CD1c-positive myeloid dendritic cell (primary cell): ENCODE measurements around the gene CLEC3B.
"Not testable (repeated sequence)": the region's sequence is repeated elsewhere in the genome, so short reads cannot be mapped to it uniquely, and the experiment has no call there.

Experiments
- DNase-seq: peaks from one replicate; pipeline ENCODE4 v3.0.0-alpha.2; 2016; ENCODE audit errors: extremely low spot score

The CLEC3B gene

DNA sequence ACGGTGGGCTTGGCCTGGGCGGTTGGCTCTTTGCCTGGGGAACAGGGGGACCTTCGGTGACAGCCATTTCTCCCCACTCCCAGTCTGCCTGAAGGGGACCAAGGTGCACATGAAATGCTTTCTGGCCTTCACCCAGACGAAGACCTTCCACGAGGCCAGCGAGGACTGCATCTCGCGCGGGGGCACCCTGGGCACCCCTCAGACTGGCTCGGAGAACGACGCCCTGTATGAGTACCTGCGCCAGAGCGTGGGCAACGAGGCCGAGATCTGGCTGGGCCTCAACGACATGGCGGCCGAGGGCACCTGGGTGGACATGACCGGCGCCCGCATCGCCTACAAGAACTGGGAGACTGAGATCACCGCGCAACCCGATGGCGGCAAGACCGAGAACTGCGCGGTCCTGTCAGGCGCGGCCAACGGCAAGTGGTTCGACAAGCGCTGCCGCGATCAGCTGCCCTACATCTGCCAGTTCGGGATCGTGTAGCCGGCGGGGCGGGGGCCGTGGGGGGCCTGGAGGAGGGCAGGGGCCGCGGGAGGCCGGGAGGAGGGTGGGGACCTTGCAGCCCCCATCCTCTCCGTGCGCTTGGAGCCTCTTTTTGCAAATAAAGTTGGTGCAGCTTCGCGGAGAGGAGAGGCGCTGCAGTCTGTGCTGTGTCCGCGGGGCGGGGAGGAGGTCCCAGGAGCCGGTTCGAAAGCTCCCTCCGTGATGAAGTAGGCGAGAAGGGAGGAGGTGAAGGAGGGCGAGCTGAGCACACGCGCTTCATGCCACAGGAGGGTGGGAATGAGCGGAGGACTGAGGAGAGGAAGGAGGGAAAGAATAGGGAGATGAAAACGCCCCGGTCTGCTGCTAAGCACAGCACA is 9.6 kb downstream of the CLEC3B start:
- DNase-seq = no peak

DNA sequence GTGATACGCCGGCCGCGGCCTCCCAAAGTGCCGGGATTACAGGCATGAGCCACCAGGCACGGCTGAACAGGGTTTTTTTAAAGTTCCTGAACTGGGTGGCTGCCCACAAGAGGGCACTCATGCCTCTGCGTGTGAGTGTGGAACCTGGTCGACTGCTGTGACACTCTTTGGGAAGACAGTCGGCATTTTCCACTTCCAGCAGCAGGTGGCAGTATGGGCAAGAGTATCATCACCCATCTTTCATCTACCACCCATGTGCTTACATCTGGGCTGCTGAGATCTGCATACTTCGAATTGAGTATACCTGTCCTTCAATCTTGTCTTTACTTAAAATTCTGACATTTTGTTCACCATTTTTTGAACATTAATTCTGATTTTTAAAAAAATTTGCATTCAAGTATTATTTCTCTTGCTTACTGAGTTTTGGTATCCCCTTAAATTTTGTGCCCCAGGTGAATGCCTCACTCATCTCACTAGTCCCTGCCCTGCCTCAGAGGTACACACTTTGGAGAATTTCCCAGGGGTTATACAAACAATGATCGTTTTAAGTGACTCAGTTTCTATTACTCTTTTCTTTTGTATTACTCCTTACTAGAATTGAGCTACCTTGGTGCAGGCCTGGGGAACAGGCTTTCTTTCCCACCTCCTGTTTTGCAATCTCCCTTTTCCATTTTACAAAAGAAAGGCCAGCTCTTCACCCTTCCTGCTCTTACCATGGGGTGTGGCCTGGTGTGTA is 11.8 kb downstream of the CLEC3B start:
- DNase-seq = peak; percentile 96

DNA sequence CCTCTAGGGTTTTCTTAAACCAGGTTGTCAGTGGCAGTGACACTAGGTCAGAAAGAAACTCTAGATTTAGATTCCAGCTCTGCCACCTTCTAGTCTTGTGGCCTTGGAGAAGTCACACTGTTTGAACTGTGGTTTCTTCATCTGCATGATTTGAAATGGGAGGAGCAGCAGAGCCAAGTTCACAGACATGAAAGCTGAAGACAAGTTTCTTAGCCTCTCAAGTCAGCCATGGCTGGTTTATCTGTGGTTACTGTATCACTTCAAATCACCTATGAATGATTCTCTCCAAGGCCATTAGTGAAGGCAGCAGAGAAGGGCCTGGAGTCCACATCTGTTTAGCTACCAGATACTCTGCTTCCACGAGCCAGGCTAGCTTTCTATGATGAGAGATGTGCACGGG is 15.6 kb downstream of the CLEC3B start:
- DNase-seq = peak; percentile 35

DNA sequence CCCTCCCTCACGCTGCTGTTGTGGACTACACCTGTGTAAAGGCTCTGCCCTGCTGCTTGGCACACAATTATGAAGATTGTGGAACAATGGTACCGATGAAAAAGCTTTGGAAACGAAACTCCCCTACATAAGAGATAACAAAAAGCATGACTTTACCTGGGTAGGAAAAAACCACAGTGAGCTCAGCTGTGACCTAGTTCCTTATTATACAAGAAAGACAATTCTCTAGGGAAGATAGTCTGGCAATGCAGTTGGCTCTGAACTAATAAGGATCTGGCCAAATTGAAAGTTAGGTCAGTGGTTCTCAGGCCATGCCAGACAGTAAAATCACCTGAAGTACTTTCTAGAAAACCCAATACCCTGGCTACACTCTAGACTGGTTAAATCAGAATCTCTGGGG is 16.1 kb downstream of the CLEC3B start:
- DNase-seq = peak; percentile 30

DNA sequence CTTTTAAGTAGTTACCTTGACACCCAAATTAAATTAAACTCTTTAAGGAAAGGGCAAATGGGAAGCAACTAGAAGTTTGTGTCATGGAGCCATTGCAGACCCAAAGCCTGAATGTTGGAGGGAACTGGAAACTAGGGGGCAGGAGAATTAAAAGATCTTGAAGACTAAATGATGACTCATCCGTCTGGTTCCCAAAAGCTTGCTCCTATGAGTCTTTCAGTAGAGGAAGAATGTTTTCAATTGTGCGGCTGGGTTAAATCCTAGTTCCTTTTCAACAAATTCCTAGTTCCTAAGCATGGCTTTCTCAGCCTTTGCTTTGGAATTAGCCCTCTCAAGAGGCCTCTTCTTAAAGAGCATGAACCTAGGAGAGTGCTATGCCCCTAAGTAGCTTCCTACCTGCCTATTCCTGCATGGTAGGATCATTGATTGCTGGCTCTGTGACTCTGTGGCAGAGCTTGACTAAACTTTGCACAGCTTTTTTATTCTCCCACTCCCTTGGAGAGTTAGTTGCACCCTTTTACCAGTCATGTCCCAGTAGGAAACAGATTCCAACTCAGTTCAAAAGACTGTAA is 17.7 kb downstream of the CLEC3B start:
- DNase-seq = peak; percentile 91

DNA sequence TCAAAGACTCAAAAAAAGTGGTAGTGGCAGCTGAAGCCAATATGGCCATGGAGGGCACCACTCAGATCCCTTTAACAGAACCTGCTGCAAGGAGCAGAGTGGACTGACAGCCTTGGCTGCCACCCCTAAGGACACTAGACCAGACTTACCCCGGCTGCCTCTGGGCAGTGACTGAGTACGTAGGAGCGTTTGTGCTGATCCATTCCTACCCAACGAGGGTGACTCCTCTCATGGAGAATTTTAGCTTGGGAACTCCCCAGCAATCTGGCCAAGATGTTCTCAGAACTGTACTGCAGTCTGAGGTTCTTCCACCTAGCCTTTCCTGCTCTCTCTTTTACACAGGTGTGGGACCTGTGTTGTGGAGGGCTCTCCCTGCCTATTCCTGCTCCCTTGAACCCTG is 22.1 kb downstream of the CLEC3B start:
- no peak for DNase-seq

DNA sequence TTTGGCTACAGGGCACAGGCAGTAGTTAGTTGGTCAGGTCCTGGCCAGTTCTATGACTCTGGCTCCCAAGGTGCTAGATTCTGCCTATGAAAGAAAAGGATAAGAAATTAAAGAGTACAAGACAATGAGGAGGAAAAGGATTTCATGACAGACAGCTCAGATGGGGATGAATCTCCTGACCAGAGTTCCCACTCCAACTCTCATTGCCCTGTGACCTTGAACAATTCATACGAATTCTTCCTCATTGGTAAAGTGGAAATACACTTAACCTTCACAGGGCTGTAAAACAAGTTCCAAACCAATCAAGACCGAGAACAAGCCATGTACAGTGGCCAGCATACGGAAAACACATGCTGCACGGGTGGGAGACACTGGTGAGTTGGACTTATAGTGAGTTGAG is 23.7 kb downstream of the CLEC3B start:
- no peak for DNase-seq

DNA sequence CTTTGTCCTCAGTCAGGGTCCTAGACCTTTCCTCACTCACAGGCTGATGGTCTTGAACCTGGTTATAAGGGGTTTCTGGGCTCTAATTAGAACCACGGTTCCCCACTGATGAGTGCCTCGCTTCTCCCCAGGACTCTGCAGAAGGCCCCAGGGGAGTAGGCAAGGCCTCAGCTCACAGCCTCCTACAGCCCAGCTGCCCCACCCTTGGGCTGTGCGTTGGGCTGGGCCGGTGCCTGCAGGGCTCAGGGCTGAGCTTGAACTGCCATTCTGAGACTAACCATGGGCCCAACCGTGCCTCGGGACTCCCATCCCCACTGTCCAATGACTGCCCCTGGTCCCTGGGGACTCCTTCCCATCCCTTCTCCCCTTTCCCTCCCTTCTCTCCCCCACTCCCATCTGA is 25.6 kb downstream of the CLEC3B start:
- no peak for DNase-seq

DNA sequence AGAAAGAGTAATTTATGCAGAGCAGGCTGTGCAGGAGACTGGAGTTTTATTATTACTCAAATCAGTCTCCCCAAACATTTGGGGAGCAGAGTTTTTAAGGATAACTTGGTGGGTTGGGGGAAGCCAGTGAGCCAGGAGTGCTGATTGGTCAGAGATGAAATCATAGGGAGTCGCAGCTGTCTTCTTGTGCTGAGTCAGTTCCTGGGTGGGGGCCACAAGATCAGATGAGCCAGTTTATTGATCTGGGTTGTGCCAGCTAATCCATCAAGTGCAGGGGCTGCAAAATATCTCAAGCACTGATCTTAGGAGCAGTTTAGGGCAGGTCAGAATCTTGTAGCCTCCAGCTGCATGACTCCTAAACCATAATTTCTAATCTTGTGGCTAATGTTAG is 27.7 kb downstream of the CLEC3B start:
- not testable (repeated sequence) for DNase-seq

DNA sequence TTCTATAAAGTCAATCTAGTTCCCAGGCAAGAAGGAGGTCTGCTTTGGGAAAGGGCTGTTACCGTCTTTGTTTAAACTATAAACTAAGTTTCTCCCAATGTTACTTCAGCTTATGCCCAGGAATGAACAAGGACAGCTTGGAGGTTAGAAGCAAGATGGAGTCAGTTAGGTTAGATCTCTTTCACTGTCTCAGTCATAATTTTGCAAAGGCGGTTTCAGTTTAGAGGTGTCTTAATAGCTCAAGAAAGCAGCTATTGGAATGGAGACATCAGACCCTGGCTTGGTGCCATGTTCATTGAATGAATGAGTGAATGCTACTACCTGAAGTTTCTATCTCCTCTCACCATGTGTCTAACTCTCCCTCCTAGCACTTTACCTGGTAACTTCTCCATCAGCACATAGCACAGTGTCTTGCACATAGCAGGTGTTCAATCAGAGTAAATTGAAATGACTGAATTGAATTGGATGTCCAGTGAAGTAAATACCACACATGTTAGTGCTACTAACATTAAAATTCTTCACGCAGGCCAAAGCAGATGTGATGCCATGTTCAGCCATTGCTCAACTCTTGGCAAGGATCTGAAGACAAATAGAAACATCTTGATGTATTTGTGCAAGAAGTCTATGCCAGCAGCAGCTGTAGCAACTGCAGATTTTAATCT is 28.2 kb downstream of the CLEC3B start:
- peak; percentile 35 for DNase-seq

DNA sequence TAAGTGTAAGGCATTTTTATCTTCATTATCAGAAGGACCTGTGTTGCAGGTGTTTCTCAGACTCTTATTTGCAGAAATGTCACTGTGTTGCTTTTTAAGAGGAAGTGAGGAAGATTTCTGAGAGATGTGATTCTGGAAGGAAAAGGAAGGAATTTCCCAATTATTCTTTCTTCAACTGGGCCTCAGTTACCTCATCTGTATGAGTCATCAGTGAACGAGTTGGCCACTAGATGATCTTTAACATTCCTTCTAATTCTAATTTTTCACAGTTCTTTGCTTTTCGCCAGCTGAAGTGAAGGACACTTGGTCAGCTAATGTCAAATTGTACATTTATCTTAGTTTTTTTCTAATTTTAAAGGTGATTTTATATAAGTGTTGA is 28.9 kb downstream of the CLEC3B start:
- peak; percentile 85 for DNase-seq

DNA sequence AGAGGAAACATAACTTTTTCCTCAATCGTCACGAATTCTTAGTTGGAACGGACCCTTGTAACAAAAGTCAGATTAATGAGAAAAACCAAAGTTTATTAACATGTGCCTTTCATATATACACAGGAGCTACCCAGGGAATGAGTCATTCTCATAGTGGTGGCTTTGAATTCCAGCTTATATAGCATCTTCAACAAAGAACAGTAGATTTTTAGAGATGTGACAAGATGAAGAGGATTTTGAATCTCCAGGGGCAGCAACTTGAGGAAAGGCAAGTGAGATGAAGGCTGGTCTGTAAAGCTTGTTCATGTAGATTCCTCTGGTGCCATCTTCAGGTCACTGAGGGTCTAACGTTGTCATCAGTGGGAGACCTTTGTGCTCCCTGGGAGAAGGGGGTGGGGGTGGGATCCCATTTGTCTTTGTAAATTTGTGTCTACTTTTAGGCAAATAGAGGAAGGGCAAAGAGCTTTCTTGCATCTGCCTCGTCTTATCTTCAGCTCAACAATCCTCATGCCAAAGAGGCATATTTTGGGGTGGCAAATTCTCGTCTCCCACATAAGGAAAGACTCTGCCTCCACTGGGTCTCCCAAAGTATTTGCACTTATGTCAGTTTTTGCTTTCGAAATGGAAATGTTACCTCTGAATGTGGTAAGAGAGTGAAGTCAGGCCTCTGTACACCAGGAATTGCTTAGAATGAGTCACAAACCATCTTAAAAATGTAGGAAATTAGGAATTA is 29.5 kb downstream of the CLEC3B start:
- DNase-seq = peak; percentile 51

DNA sequence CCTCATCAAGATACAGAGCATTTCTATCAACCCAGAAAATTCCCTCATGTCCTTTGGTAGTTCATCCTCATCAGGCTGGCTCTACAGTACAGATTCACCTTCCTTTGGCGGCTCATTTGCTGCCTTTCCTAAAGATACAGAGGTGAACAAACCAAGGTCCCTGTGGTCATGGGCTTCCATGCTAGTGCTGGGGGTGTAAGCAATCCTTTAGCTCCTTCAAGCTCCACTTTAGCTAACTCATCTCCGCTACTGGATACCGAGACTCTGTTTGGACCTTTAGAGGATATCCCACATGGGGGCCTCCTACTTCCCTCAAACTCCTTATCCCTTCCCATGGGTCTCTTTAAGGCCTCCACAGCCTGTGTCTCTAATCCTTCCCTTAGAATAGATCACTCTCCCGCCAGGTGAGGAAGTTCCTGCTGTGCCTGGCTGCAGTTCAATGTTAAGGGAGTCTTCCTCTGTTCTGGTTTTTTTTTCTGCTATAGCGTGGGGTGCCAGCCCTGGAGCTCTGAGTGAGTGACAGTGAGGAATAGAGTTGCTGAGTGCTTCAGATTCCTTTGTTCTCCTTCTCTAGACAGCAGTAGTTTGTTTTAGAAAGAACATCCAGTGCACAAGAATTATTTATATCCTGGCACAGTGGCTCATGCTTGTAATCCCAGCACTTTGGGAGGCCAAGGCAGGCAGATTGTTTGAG is 30.7 kb downstream of the CLEC3B start:
- peak; percentile 33 for DNase-seq

DNA sequence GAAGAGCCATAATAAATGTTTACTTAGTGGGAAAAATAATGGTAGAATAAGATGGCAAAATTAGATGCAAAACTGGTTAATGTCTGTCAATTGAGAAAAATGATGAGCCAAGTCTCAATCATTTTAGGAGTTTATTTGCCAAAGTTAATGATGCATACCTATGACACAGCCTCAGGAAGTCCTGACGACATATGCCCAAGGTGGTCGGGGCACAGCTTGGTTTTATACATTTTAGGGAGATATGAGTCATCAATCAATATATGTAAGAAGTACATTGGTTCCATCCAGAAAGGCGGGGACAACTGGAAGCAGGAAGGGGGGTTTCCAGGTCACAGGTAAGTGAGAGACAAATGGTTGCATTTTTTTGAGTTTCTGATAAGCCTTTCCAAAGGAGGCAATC is 31.5 kb downstream of the CLEC3B start:
- no peak for DNase-seq

DNA sequence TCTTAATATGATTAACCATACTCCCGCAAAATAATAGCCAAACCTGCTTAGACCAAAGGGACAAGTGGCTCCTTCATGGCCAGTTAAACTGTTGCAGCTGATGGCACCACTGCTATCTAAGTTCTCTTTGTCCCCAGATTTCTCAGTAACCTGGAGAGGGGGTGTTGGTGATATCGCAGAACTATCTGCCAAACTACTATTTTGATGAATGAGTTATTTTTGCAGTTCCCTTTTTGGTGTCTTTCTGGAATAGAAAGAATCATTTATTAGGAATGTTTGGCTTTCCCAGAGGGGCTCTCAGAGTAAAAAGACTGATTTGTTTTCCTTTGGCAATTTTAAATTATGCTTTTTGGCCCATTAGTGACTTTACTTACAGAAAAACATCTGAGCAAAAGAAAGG is 33.0 kb downstream of the CLEC3B start:
- peak; percentile 15 for DNase-seq

DNA sequence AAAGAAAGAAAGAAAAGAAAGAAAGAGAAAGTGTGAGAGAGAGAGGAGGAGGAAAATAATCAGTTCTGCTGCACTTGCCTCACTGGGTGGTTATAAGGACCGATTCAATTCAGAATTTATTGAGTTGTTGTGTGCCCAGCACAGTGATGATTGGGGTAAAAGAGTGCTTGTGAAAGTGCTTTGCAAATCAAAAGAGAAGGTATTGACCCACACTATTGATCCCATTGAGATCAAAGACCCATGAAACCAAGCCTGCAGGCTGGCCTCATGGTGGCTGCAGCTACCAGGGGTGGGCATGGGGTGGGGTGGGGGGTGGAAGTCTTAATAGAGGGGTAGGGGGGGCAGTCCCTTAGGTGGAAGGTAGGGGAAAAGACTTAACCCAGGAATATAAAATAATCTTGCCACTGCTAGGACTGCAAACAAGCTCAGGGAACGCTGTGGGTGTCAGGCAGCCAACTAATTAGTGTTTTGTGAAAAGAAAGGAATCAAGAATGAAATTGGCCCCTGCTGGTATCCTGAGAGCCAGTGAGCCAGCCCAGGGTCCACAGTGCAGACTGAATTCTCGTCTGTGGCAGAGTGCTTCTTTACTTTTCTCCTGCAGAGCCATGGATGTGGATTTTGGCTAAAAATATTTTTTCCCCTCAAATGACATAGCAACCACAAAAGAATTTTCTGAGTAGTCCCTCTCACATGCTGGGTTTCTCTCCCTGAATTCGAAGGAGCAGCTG is 34.2 kb downstream of the CLEC3B start:
- no peak for DNase-seq

DNA sequence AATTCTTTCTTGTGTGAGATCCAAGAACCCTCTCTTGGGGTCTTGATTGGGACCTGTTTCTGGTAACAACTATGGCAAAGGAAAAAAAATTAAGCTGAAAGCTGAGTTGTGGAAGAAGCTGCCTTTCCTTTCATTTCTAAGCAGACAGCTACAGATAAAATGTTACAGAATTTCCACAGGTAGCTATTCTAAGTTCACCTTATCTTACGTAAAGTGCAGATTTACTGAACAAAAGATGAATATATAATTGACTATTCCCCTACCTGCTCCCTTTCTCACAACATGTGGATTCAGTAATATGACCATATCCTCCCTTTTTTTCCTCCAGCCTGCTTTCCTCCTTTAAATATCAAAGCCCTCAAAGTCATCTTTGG is 36.6 kb downstream of the CLEC3B start:
- no peak for DNase-seq

DNA sequence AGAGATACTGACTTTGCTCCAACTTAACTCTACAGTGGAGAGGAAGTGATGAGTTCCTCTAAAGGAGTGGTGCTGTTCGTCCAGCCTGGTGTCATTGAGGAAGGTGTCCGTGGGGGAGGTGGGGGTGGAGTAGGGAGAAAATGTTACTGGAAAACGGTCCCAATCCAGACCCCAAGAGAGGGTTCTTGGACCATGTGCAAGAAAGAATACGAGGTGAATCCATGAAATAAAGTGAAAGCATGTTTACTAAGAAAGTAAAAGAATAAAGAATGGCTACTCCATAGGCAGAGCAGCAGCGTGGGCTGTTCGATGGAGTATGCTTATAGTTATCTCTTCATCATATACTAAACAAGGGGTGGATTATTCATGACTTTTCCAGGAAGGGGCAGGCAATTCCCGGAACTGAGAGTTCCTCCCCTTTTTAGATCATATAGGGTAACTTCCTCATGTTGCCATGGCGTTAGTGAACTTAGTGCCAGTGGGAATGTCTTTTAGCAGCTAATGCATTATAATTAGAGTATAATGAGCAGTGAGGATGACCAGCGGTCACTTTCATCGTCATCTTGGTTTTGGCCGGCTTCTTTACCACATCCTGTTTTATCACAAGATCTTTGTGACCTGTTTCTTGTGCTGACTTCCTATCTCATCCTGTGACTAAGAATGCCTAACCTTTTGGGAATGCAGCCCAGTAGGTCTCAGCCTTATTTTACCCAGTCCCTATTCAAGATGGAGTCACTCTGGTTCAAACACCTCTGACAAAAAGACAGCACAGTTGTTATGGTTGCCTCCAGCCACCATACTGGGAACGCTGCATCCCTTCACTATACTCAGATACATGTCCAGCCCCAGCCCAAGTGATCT is 38.6 kb downstream of the CLEC3B start:
- DNase-seq = peak; percentile 96

DNA sequence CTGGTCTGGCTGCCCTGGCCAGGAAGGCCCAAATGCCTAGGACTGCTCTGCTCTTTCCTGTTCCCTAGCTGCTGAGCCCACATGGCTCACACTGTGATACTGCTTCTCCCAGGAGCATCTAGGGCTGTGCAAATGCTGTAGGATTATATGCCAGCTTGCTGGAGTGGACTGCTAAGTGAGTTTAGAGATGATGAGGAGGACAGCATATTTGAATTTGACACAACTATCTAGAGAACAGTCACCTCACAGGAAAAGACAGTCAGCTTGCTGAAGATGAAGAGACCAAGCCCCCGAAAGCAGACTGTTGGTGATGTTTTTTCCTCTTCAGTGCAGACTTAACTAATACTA is 39.2 kb downstream of the CLEC3B start:
- DNase-seq = no peak
